Calu3 (cell line): Measurements from ENCODE around the gene KLHL33. TPM values are rescaled to one million over a fixed set of nuclear protein-coding genes. Genes with fewer than 3 reads are reported as not detected.
A peak's percentile ranks its signal among the peaks of the same experiment; 100 is the strongest.
"Not testable (repeated sequence)": the region's sequence is repeated elsewhere in the genome, so short reads cannot be mapped to it uniquely, and the experiment has no call there.

Experiments
- BruUV-seq: library from RNA; stranded (reverse); fragments of 400-500 nt; replicated peaks from 2 replicates; lab custom pipeline; 2021; lab: Mats Ljungman, UMichigan
- CTCF ChIA-PET: fragments of 300-600 bp; sonication (Branson Sonifier 250); formaldehyde crosslinking; loops from one replicate; lab custom pipeline; 2022; ENCODE audit warnings: antibody characterized with exemption; lab: Charles Lee
- DNase-seq: peaks from one replicate; pipeline ENCODE4 v3.0.0; 2022
- H3K27ac Mint-ChIP-seq: one replicate; pipeline ENCODE4 v1.8.0; 2022; ENCODE audit warnings: mixed read lengths; ENCODE audit not compliant: unreplicated experiment
- H3K27me3 Mint-ChIP-seq: one replicate; pipeline ENCODE4 v1.8.0; 2022; ENCODE audit warnings: mixed read lengths; ENCODE audit not compliant: unreplicated experiment
- H3K36me3 Mint-ChIP-seq: one replicate; pipeline ENCODE4 v1.8.0; 2022; ENCODE audit warnings: mild to moderate bottlenecking, moderate library complexity, mixed read lengths; ENCODE audit not compliant: insufficient read depth, unreplicated experiment
- H3K4me1 Mint-ChIP-seq: one replicate; pipeline ENCODE4 v1.8.0; 2022; ENCODE audit warnings: mild to moderate bottlenecking, low read depth, mixed read lengths; ENCODE audit not compliant: unreplicated experiment
- H3K4me3 Mint-ChIP-seq: one replicate; pipeline ENCODE4 v1.8.0; 2022; ENCODE audit warnings: mild to moderate bottlenecking, low read depth, moderate library complexity, mixed read lengths; ENCODE audit not compliant: unreplicated experiment
- H3K9me3 Mint-ChIP-seq: one replicate; pipeline ENCODE4 v1.8.0; 2022; ENCODE audit warnings: low read depth, mixed read lengths; ENCODE audit not compliant: unreplicated experiment
- intact Hi-C: fragments of 100-400 bp; cut with micrococcal nuclease; formaldehyde crosslinking; loops from one replicate; pipeline ENCODE4 v1.10.0; 2022; ENCODE audit not compliant: unreplicated experiment
- total RNA-seq: library from RNA; stranded (reverse); gene quantifications from 2 replicates; pipeline ENCODE4 v1.2.3, GENCODE V29; 2022
- TF ChIP-seq, protein P1 (sequence below): fragments of 200-600 bp; IDR thresholded peaks from one replicate; pipeline ENCODE4 v1.8.0; 2022; ENCODE audit warnings: antibody characterized with exemption; ENCODE audit not compliant: unreplicated experiment

The KLHL33 gene
- total RNA-seq, 1 experiment from 2014 or later, result not detected

DNA sequence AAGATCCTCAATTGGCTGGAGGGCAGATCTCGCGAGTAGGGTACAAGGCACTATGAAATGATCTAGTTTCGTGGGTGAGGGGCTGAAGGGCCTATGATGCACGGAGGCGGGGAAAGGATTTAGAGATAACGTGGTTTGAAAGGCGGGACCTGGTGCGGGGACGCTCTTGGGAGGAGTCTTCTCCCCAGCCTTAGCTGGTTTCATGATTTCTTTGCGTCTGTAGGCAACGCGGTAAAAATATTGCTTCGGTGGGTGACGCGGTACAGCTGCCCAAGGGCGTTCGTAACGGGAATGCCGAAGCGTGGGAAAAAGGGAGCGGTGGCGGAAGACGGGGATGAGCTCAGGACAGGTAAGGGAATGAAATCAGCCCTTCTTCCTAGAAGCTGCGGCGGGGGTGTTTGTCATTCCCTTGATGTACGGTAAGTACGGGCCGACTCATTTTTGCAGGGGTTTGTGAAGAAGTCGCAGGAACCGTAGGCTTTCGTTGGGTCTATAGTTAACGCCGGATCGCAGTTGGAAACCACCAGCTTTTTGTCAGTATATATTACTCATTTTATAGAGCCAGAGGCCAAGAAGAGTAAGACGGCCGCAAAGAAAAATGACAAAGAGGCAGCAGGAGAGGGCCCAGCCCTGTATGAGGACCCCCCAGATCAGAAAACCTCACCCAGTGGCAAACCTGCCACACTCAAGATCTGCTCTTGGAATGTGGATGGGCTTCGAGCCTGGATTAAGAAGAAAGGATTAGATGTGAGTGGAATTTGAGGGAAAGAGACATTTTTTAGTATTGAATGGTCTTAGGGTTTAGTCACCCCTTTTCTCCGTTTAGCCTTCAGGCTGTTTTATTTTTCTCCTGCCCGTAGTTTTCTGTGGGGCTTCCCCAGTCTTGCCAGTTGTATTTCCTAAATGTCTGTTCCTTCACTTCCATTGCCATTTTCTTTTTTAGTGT is 19.7 kb upstream of the KLHL33 start:
- Mint-ChIP-seq H3K9me3 (no peaks in the 10 kb centered on the region), H3K27me3 (no peaks in the 10 kb centered on the region), H3K36me3 (peaks cover 26% of the 10 kb centered on the region), H3K4me1 (peaks cover 11% of the 10 kb centered on the region), H3K27ac (no peak overlapping the region), H3K4me3 (no peak overlapping the region)
- TSS peak; percentile 82 for BruUV-seq
- CTCF ChIA-PET, result interaction anchor here (0.6 to 2.4 kb wide), 6 partner anchors 14 to 542 kb away, joined by 3 to 14 read pairs (median 4); partner anchors contain the start of genes PARP2 and PNP
- no peak for DNase-seq
- TF ChIP-seq, protein P1, sequence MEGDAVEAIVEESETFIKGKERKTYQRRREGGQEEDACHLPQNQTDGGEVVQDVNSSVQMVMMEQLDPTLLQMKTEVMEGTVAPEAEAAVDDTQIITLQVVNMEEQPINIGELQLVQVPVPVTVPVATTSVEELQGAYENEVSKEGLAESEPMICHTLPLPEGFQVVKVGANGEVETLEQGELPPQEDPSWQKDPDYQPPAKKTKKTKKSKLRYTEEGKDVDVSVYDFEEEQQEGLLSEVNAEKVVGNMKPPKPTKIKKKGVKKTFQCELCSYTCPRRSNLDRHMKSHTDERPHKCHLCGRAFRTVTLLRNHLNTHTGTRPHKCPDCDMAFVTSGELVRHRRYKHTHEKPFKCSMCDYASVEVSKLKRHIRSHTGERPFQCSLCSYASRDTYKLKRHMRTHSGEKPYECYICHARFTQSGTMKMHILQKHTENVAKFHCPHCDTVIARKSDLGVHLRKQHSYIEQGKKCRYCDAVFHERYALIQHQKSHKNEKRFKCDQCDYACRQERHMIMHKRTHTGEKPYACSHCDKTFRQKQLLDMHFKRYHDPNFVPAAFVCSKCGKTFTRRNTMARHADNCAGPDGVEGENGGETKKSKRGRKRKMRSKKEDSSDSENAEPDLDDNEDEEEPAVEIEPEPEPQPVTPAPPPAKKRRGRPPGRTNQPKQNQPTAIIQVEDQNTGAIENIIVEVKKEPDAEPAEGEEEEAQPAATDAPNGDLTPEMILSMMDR, result no peak
- intact Hi-C loops, result loop anchor here (1.0 to 5.0 kb wide), 3 partner anchors 41 to 154 kb away; partner anchors contain the start of gene PARP2

DNA sequence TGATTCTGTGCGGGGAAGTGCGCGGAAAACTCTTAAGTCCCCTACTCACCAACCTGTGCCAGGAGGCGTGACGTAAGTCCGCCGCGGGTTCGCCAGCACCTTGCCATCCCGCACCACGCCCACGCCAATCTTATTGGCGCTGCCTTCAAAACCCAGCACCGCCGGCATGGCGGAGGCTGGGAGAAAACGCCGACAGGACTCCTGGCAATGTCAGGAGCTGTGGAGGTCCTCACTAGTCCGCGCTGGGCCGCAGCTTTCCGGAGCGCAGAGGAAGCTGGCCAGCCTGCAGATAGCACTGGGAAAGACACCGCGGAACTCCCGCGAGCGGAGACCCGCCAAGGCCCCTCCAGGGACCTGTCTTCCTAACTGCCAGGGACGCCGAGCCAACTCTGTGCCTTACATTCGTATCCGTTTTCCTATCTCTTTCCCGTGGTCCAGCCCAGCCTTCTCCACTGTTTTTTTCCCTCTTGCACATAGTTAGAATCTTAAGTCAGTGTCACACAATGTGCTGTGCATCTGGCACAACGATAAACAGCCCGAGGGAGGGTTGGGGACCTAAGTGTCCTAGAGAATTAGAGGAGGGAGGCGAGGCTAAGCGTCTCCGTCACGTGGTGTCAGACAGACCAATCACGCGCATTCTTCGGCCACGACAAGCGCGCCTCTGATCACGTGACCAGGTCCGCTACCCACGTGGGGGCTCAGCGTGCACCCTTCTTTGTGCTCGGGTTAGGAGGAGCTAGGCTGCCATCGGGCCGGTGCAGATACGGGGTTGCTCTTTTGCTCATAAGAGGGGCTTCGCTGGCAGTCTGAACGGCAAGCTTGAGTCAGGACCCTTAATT is 18.8 kb upstream of the KLHL33 start, which contains the start of the genes APEX1 and OSGEP:
Gene APEX1 (plus strand): TSS at position 711 of the 839 bp plus-strand sequence. CDS start 420 bp downstream, outside the sequence.
Gene OSGEP (minus strand): TSS at position 297 of the 839 bp plus-strand sequence. CDS start 129 bp downstream, at position 168.
- Mint-ChIP-seq H3K9me3 (no peaks in the 10 kb centered on the region), H3K27me3 (no peaks in the 10 kb centered on the region), H3K27ac (no peak within 1 kb of the TSS), H3K36me3 (peaks cover 23% of the 10 kb centered on the region), H3K4me3 (no peak within 1 kb of the TSS), H3K4me1 (peaks cover 4% of the 10 kb centered on the region)
- TF ChIP-seq, protein P1, result no peak
- BruUV-seq, result no TSS peak
- CTCF ChIA-PET, result interaction anchor here (0.6 to 2.4 kb wide), 6 partner anchors 15 to 543 kb away, joined by 3 to 14 read pairs (median 4); partner anchors contain the start of genes PARP2 and PNP
- intact Hi-C loops, result loop anchor here (1.0 to 5.0 kb wide), 3 partner anchors 40 to 155 kb away; partner anchors contain the start of gene PARP2
- DNase-seq, result peak; percentile 96

DNA sequence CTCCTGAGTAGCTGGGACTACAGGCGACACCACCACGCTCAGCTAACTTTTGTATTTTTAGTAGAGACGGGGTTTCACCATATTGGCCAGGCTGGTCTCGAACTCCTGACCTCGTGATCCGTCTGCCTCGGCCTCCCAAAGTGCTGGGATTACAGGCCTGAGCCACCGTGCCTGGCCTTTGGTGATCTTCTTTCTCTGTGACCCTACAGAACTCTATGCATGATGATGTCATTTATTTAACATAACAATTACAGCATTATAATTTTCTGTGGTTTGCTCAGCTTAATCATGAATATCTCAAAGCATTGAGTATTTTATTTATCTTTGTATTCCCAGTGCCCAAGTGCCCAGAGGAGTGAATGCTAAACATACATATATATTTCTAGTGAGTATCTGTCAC is 16.9 kb upstream of the KLHL33 start:
- intact Hi-C loops, H3K4me1 Mint-ChIP-seq, H3K9me3 Mint-ChIP-seq, H3K27me3 Mint-ChIP-seq, CTCF ChIA-PET, BruUV-seq, H3K27ac Mint-ChIP-seq, H3K4me3 Mint-ChIP-seq, DNase-seq: not testable (repeated sequence)
- peaks cover 10% of the 10 kb centered on the region for H3K36me3 Mint-ChIP-seq

DNA sequence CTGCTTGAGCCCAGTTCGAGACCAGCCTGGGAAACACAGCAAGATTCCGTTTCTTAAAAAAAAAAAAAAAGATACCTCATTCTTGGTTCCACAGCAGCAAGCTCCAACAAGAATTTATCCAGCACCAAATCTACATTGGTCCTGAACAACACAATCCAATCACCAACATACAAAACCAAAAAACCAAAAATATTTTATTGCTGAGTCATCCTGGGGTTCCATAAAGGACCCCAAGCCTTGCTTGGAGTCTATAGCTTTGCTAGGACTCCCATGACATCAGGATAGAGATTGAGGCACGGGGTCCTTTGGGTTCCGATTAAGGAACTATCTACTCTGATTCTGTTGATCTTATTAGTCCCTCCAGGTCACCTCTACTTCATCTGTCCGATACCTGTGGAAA is 10.9 kb upstream of the KLHL33 start:
- no peaks in the 10 kb centered on the region for H3K27me3 Mint-ChIP-seq
- H3K27ac Mint-ChIP-seq, result no peak overlapping the region
- no peaks in the 10 kb centered on the region for H3K4me1 Mint-ChIP-seq
- no peak overlapping the region for H3K4me3 Mint-ChIP-seq
- no peak for DNase-seq
- BruUV-seq, result no TSS peak
- intact Hi-C loops, result no loop called here
- peaks cover 11% of the 10 kb centered on the region for H3K36me3 Mint-ChIP-seq
- CTCF ChIA-PET, result no interaction called here
- TF ChIP-seq, protein P1, result no peak
- H3K9me3 Mint-ChIP-seq, result no peaks in the 10 kb centered on the region

DNA sequence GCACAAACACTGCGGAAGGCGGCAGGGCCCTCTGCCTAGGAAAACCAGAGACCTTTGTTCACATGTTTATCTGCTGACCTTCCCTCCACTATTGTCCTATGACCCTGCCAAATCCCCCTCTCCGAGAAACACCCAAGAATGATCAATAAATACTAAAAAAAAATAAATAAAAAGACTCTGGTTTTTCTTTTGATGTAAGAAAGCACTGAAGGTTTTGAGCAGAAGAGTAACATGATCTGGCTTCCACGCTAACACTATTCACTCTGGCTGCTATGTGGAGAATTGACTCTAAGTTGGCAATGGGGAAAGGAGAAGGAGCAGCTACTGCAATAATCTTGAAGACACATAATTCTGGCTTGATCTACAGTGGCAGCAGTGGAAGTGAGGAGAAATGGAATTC is 7.7 kb upstream of the KLHL33 start:
- H3K27me3 Mint-ChIP-seq, H3K4me3 Mint-ChIP-seq, DNase-seq, H3K27ac Mint-ChIP-seq, H3K4me1 Mint-ChIP-seq, CTCF ChIA-PET, H3K36me3 Mint-ChIP-seq, BruUV-seq, H3K9me3 Mint-ChIP-seq, intact Hi-C loops: not testable (repeated sequence)
